Astrocyte of the spinal cord (primary cell): ENCODE data around the gene ADGRG1.

Experiments
- DNase-seq: peaks from one replicate; pipeline ENCODE4 v3.0.0; 2011; ENCODE audit warnings: low read depth, low spot score
- H3K4me3 ChIP-seq: 2 replicates; pipeline ENCODE4 v1.5.1; 2011; ENCODE audit warnings: low read depth, mild to moderate bottlenecking, low read length, moderate library complexity
- CTCF ChIP-seq: IDR thresholded peaks from 2 replicates; pipeline ENCODE4 v1.5.1; 2012; ENCODE audit warnings: low read depth, mild to moderate bottlenecking, low read length, inconsistent platforms
- in situ Hi-C: cut with HindIII; loops from 2 replicates; pipeline ENCODE4 v1.10.0; 2017; ENCODE audit warnings: low sequenced_read_pairs

ADGRG1 gene

GRCh38 chr16:57606147-57606846 lies 22.1 kb upstream of the ADGRG1 start:
- TF ChIP-seq CTCF, result no peak
- in situ Hi-C loops, result no loop called here
- no peak overlapping the region for H3K4me3 ChIP-seq
- no peak for DNase-seq

- DNase-seq, result no peak
- TF ChIP-seq CTCF, result no peak
- in situ Hi-C loops, result no loop called here
- H3K4me3 ChIP-seq, result no peak overlapping the region
Measured at GRCh38 chr16:57606847-57607501, 21.5 kb upstream of the ADGRG1 start.

- no peak for DNase-seq
- H3K4me3 ChIP-seq, result no peak overlapping the region
- in situ Hi-C loops, result no loop called here
- TF ChIP-seq CTCF, result no peak
Measured at GRCh38 chr16:57607676-57608461, 20.6 kb upstream of the ADGRG1 start.

- H3K4me3 ChIP-seq, result no peak overlapping the region
- in situ Hi-C loops, result no loop called here
- DNase-seq, result no peak
- no peak for TF ChIP-seq CTCF
Measured at GRCh38 chr16:57608462-57609113, 19.8 kb upstream of the ADGRG1 start.

- no peak overlapping the region for H3K4me3 ChIP-seq
- TF ChIP-seq CTCF, result no peak
- DNase-seq, result no peak
- in situ Hi-C loops, result no loop called here
Measured at GRCh38 chr16:57609541-57610401, 18.7 kb upstream of the ADGRG1 start.
